ENCODE measurements around the gene TMEM130.

DNA sequence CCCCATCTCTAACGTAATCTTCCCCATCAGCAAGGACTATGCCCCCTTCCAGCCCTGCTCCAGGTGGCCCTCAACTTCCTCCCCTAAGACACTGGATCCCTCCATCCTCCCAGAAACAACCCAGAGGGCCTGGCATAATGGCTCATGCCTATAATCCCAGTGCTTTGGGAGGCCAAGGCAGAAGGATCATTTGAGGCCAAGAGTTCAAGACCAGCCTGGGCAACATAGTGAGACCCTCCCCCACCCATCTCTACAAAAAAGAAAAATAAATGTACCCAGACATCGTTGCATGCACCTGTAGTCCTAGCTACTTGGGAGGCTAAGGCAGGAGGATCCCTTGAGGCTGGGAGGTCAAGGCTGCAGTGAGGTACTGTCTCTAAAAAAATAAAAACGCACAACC is 42.6 kb downstream of the TMEM130 start:
- TF ChIP-seq, protein P1, sequence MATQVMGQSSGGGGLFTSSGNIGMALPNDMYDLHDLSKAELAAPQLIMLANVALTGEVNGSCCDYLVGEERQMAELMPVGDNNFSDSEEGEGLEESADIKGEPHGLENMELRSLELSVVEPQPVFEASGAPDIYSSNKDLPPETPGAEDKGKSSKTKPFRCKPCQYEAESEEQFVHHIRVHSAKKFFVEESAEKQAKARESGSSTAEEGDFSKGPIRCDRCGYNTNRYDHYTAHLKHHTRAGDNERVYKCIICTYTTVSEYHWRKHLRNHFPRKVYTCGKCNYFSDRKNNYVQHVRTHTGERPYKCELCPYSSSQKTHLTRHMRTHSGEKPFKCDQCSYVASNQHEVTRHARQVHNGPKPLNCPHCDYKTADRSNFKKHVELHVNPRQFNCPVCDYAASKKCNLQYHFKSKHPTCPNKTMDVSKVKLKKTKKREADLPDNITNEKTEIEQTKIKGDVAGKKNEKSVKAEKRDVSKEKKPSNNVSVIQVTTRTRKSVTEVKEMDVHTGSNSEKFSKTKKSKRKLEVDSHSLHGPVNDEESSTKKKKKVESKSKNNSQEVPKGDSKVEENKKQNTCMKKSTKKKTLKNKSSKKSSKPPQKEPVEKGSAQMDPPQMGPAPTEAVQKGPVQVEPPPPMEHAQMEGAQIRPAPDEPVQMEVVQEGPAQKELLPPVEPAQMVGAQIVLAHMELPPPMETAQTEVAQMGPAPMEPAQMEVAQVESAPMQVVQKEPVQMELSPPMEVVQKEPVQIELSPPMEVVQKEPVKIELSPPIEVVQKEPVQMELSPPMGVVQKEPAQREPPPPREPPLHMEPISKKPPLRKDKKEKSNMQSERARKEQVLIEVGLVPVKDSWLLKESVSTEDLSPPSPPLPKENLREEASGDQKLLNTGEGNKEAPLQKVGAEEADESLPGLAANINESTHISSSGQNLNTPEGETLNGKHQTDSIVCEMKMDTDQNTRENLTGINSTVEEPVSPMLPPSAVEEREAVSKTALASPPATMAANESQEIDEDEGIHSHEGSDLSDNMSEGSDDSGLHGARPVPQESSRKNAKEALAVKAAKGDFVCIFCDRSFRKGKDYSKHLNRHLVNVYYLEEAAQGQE (IDR thresholded peaks at IDR 0.05): no peak
- TF ChIP-seq RXRA (IDR thresholded peaks at IDR 0.05) (no peak), EGR1 (IDR thresholded peaks at IDR 0.05; ENCODE audit: low read depth in 2 of 2) (no peak), CTCF (IDR thresholded peaks at IDR 0.05; ENCODE audit: low read depth, low read length, missing input control) (no peak), RAD21 (IDR thresholded peaks at IDR 0.05) (no peak), TAF1 (conservative IDR thresholded peaks at IDR 0.05) (no peak)

All from liver (tissue), 3 donors.